A673 (cell line): Measurements from ENCODE around the gene ASCL4. TPM values are rescaled to one million over a fixed set of nuclear protein-coding genes. Genes with fewer than 3 reads are reported as not detected.
"Not testable (repeated sequence)": the region's sequence is repeated elsewhere in the genome, so short reads cannot be mapped to it uniquely, and the experiment has no call there.

Experiments
- Bru-seq: library from RNA; stranded (reverse); fragments of 400-500 nt; gene quantifications from one replicate; lab custom pipeline; 2021; lab: Mats Ljungman, UMichigan
- BruChase-seq, 2 experiments: library from RNA; stranded (reverse); fragments of 400-500 nt; gene quantifications; one replicate each; lab custom pipeline; 2021; lab: Mats Ljungman, UMichigan
- BruUV-seq: library from RNA; stranded (reverse); fragments of 400-500 nt; replicated peaks from 2 replicates; lab custom pipeline; 2021; lab: Mats Ljungman, UMichigan
- CTCF ChIA-PET: fragments of 300-600 bp; sonication (Branson Sonifier 250); formaldehyde crosslinking; loops from one replicate; lab custom pipeline; 2022; ENCODE audit warnings: antibody characterized with exemption; lab: Charles Lee
- POLR2A ChIA-PET: fragments of 300-600 bp; sonication (Branson Sonifier 250); formaldehyde crosslinking; loops from one replicate; lab custom pipeline; 2022; ENCODE audit warnings: antibody characterized with exemption; ENCODE audit not compliant: low non-redundant PET; lab: Charles Lee
- DNase-seq: peaks from one replicate; pipeline ENCODE4 v3.0.0-alpha.2; 2015; ENCODE audit warnings: low spot score
- H3K27ac ChIP-seq: fragments of 200-600 bp; sonication (generic); 2 replicates; pipeline ENCODE4 v1.5.1; 2016; ENCODE audit warnings: mixed run types, low read depth, mild to moderate bottlenecking, mixed read lengths, antibody characterized with exemption, low read length; ENCODE audit not compliant: poor library complexity, severe bottlenecking
- H3K27me3 ChIP-seq: fragments of 200-600 bp; sonication (generic); replicated peaks from 2 replicates; pipeline ENCODE4 v1.6.1; 2017; ENCODE audit warnings: mixed run types, low read depth, mild to moderate bottlenecking, mixed read lengths, antibody characterized with exemption, low read length; ENCODE audit not compliant: insufficient read depth, poor library complexity
- H3K36me3 ChIP-seq: fragments of 200-600 bp; sonication (generic); 2 replicates; pipeline ENCODE4 v1.6.1; 2016; ENCODE audit warnings: mixed run types, mild to moderate bottlenecking, mixed read lengths, antibody characterized with exemption, low read length; ENCODE audit not compliant: insufficient read depth, poor library complexity, severe bottlenecking
- H3K4me1 ChIP-seq: fragments of 200-600 bp; sonication (generic); 2 replicates; pipeline ENCODE4 v1.6.1; 2017; ENCODE audit warnings: mixed run types, mild to moderate bottlenecking, mixed read lengths, antibody characterized with exemption, low read length; ENCODE audit not compliant: insufficient read depth, poor library complexity, severe bottlenecking
- H3K4me3 ChIP-seq: fragments of 200-600 bp; sonication (generic); 2 replicates; pipeline ENCODE4 v1.5.1; 2016; ENCODE audit warnings: low read depth, mixed run types, mild to moderate bottlenecking, mixed read lengths, low read length; ENCODE audit not compliant: poor library complexity, severe bottlenecking
- H3K9me3 ChIP-seq: fragments of 200-600 bp; sonication (generic); 2 replicates; pipeline ENCODE4 v1.6.1; 2016; ENCODE audit warnings: mixed run types, low read depth, mild to moderate bottlenecking, mixed read lengths, antibody characterized with exemption, low read length; ENCODE audit not compliant: poor library complexity, severe bottlenecking
- CTCF ChIP-seq: fragments of 300-800, 200-600 bp; sonication (generic); conservative IDR thresholded peaks from 2 replicates; pipeline ENCODE4 v1.5.1; 2017; ENCODE audit warnings: low read depth, mild to moderate bottlenecking, antibody characterized with exemption, low read length, moderate library complexity, mixed read lengths
- EZH2 ChIP-seq: fragments of 200-600 bp; sonication (generic); IDR thresholded peaks from 2 replicates; pipeline ENCODE4 v1.6.1; 2017; ENCODE audit warnings: borderline replicate concordance, low read depth, mild to moderate bottlenecking, mixed read lengths, antibody characterized with exemption, low read length; ENCODE audit not compliant: poor library complexity, severe bottlenecking
- intact Hi-C: fragments of 100-400 bp; cut with micrococcal nuclease; formaldehyde crosslinking; loops from one replicate; pipeline ENCODE4 v1.10.0; 2022; ENCODE audit not compliant: unreplicated experiment
- long read RNA-seq: library from polyadenylated mRNA; stranded (forward); transcript quantifications from one replicate; pipeline ENCODE4 v2.0.0, GENCODE V29; 2022
- total RNA-seq: library from RNA; stranded (reverse); gene quantifications from 2 replicates; pipeline ENCODE4 v1.2.3, GENCODE V29; 2021

Gene ASCL4, protein sequence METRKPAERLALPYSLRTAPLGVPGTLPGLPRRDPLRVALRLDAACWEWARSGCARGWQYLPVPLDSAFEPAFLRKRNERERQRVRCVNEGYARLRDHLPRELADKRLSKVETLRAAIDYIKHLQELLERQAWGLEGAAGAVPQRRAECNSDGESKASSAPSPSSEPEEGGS
- total RNA-seq (not detected in 2 replicates), Bru-seq, nascent RNA (not detected), BruChase-seq, experiment 1, labeled RNA remaining after a 2-hour chase (not detected), BruChase-seq, experiment 2, labeled RNA remaining after a 6-hour chase (not detected)
- long read RNA-seq: 0 reads

- Histone ChIP-seq H3K4me1 (no peaks in the 10 kb centered on the region), H3K9me3 (no peaks in the 10 kb centered on the region), H3K4me3 (no peak within 1 kb of the TSS), H3K27ac (no peak within 1 kb of the TSS), H3K36me3 (no peaks in the 10 kb centered on the region), H3K27me3 (peaks cover 87% of the 10 kb centered on the region)
- TF ChIP-seq EZH2 (no peak), CTCF (no peak)
- ChIA-PET CTCF (no interaction called here), POLR2A (no interaction called here)
- BruUV-seq: no TSS peak
- intact Hi-C loops: no loop called here
- no peak for DNase-seq
These were observed at the start of gene ASCL4 for GRCh38 chr12:107774349-107775029. ASCL4 (plus strand) TSS chr12:107774704; CDS start chr12:107775219, 515 bp downstream.

DNA sequence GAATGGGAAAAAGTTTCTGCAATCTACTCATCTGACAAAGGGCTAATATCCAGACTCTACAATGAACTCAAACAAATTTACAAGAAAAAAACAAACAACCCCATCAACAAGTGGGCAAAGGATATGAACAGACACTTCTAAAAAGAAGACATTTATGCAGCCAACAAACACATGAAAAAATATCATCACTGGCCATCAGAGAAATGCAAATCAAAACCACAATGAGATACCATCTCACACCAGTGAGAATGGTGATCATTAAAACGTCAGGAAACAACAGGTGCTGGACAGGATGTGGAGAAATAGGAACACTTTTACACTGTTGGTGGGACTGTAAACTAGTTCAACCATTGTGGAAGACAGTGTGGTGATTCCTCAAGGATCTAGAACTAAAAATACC, 47.2 kb upstream of the ASCL4 start:
- H3K9me3 ChIP-seq, H3K27me3 ChIP-seq, CTCF ChIA-PET, H3K4me1 ChIP-seq, H3K4me3 ChIP-seq, POLR2A ChIA-PET, BruUV-seq, H3K27ac ChIP-seq, intact Hi-C loops, H3K36me3 ChIP-seq, DNase-seq: not testable (repeated sequence)

- H3K27ac ChIP-seq, H3K4me1 ChIP-seq, H3K36me3 ChIP-seq, H3K27me3 ChIP-seq, intact Hi-C loops, CTCF ChIA-PET, H3K9me3 ChIP-seq, H3K4me3 ChIP-seq, DNase-seq, POLR2A ChIA-PET, BruUV-seq: not testable (repeated sequence)
These were observed 46.8 kb upstream of the ASCL4 start for GRCh38 chr12:107727742-107728141.

GRCh38 chr12:107730618-107731341, 43.7 kb upstream of the ASCL4 start:
- Histone ChIP-seq H3K27ac (no peak overlapping the region), H3K9me3 (no peaks in the 10 kb centered on the region), H3K4me1 (no peaks in the 10 kb centered on the region), H3K4me3 (no peak overlapping the region), H3K27me3 (no peaks in the 10 kb centered on the region), H3K36me3 (peaks cover 13% of the 10 kb centered on the region)
- intact Hi-C loops: no loop called here
- ChIA-PET CTCF (no interaction called here), POLR2A (no interaction called here)
- BruUV-seq: no TSS peak
- no peak for DNase-seq
- TF ChIP-seq EZH2 (no peak), CTCF (no peak)
